SHP77 treated with DMSO at 0.1 percent for 48 hours (cell line): Measurements from ENCODE around the gene LGALS9B.
"Not testable (repeated sequence)": the region's sequence is repeated elsewhere in the genome, so short reads cannot be mapped to it uniquely, and the experiment has no call there.

Experiments
- DNase-seq: peaks from one replicate; lab custom pipeline; 2025; lab: John Stamatoyannopoulos, UW

Gene LGALS9B

GRCh38 chr17:20467447-20467846 is at the start of gene LGALS9B:
LGALS9B (minus strand) TSS chr17:20467539; CDS start chr17:20467470, 69 bp downstream.
- not testable (repeated sequence) for DNase-seq

DNA sequence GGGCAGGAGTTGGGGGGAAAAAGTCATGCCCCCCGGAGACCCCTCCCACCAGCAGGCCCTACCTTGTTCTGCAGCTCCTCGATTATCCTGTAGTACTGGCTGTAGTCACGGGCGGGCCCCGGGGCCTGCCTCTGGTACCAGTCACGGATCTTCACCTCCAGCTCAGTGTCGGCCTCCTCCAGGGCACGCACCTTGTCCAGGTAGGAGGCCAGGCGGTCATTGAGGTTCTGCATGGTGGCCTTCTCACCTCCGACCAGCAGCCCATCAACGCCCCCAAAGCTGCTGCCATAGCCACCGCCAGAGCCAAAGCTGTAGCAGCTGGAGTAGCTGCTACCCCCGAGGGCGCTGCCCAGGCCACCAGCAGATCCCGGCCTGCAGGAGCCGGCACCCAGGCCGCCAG is 49.6 kb upstream of the LGALS9B start:
- DNase-seq = not testable (repeated sequence)

- DNase-seq = not testable (repeated sequence)
Observed at GRCh38 chr17:20515099-20515498, 47.8 kb upstream of the LGALS9B start.

GRCh38 chr17:20513539-20513938 is 46.2 kb upstream of the LGALS9B start:
- DNase-seq = not testable (repeated sequence)

GRCh38 chr17:20512378-20512777 is 45.0 kb upstream of the LGALS9B start:
- not testable (repeated sequence) for DNase-seq

DNA sequence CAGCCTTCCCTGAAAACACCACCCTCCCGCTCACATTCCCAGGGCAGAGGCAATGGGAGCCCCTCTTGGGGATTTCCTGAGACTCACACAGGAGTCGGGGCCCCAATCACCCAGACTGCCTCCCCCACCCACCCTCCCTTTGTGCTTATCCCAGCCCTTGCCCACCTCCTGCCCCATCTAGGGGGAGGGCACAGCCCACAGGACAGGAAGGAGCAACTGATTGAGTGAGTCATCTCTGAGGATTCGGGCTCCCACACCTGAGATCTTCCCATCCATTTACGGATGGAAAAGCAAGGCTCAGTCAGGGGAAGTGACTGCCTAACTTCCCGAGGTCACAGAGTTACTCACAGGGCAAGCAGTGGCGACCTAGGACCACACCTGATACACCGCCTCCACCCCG is 44.4 kb upstream of the LGALS9B start:
- not testable (repeated sequence) for DNase-seq

- DNase-seq = not testable (repeated sequence)
Observed at GRCh38 chr17:20505333-20505732, 38.0 kb upstream of the LGALS9B start.

- DNase-seq = not testable (repeated sequence)
Observed at GRCh38 chr17:20504388-20505066, 37.2 kb upstream of the LGALS9B start.

DNA sequence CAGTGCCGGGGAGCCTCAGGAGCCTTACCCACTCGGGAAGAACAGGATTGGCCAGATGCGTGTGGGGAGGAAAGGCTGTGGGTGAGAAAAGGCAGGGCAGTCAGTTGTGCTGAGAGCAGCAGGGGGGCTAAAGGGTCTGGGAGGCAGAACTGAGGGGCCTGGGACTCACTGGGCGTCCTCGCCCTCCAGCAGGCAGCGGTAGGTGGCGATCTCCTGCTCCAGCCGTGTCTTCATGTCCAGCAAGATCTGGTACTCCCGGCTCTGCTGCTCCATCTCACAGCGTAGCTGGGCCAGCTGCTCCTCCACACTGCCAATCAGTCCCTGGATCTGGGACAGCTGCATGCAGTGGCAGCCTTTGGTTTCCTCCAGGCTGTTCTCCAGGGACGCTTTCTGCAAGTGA is 34.6 kb upstream of the LGALS9B start:
- not testable (repeated sequence) for DNase-seq

GRCh38 chr17:20500346-20500745 is 33.0 kb upstream of the LGALS9B start:
- not testable (repeated sequence) for DNase-seq

DNA sequence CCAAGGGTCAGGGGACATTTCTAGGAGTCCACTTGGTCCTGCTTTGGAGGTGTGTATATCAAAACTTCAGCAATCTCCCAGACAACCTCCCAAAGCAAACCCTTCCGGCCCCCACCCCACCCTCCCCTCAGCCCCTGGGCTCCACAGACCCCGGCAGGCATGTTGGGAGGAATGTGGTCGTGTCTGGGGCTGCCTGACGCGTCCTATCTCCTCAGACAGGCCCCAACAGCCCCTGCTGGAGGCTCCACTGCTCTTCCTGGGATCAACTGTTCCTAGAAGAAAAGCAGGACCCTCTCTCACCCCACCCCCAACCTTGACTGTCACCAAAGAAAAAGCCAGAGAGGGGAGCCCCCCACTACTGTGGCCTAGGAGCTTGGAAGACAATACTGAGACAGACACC is 28.1 kb upstream of the LGALS9B start:
- not testable (repeated sequence) for DNase-seq

GRCh38 chr17:20494735-20495134 is 27.4 kb upstream of the LGALS9B start:
- not testable (repeated sequence) for DNase-seq

DNA sequence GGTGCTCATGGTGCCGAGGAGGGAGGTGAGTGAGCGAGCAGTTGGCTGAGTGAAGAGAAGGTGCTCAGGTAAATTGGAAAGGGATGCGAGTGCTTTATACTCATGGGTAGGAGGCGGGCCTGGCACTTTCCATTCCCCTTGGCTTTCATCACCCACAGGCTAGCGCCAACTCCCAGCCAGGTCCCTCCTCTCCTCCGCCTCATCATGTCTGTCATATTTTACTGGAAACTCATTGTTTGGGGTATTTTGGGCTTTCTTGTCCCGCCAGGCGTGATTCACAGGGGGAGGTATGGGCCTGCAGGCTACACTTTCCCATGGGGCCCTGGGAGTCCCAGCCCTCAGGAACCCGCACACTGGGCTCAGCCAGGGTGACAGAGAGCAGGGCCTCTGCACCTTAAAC is 26.8 kb upstream of the LGALS9B start:
- DNase-seq = not testable (repeated sequence)

DNA sequence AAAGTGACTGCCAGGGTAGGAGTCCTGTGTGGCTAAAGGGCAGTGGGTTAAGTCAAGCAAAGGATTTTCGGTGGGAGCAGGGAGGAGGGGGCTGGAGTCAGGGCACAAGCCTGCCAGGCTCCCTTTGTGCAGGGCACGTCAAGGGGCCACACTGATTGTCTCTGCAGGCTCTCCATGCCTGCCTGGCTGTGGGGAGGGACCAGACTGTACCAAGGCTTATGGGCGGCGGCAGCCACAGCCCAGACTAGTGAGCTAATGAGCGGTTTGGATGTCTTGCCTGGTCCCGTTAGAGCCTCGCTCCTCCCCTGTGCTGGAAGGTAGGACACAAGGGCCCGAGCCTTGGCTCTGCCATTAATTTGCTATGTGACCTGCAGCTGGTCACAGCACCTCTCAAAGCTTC is 25.6 kb upstream of the LGALS9B start:
- not testable (repeated sequence) for DNase-seq

GRCh38 chr17:20492099-20492498 is 24.8 kb upstream of the LGALS9B start:
- DNase-seq = not testable (repeated sequence)

DNA sequence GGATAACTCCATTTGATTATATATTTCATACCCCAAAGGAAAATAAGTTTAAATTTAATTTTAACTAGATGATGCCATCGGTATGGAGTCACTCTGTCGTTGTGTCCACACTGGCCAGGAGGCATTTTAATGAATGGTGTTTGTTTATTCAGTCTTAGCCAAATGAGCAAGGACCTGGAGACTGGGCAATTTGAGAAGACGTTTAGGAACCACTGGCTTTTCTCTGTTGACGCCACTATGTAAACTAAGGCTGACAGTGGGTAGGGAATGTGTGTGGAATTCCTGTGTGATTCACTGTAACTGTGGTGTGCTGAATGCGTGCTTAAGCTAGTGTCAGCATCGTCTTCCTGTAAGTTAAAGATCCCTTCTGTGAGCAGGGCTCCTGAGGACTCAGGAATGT is 17.6 kb upstream of the LGALS9B start:
- DNase-seq = not testable (repeated sequence)

GRCh38 chr17:20479889-20480591 is 12.7 kb upstream of the LGALS9B start:
- DNase-seq = not testable (repeated sequence)

DNA sequence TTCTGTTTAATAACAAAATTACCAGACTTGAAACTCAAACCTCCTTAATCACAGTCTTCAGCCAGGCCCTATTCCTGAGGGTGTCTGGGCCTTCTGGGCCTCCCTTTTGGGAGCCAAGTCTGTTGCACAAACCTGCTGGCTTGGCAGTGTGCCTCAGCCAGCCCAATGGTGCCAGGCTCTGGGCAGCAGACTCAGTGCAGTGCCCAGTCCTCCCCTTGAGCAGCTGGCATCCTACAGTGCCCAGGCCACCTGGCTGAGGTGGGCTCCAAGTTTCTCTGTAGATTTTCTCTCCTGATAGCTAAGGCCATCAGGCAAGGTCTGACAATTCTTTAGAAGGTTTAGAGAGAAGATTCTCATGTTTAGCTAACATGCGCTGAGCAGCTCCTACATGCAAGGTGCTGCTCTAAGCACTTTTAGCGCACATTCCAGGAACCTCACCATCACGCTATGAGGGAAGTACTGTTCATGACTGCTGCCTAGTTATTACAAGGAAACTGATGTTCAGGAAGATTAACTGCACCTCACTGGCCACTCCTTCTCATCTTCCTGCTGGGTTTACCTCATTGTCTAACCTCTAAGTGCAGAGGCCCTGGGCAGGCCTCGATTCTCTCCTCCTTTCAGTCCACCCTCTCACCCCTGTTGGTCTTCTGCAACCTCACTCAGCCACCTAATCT is 10.2 kb upstream of the LGALS9B start:
- not testable (repeated sequence) for DNase-seq

- not testable (repeated sequence) for DNase-seq
Observed at GRCh38 chr17:20475137-20475831, 7.9 kb upstream of the LGALS9B start.

DNA sequence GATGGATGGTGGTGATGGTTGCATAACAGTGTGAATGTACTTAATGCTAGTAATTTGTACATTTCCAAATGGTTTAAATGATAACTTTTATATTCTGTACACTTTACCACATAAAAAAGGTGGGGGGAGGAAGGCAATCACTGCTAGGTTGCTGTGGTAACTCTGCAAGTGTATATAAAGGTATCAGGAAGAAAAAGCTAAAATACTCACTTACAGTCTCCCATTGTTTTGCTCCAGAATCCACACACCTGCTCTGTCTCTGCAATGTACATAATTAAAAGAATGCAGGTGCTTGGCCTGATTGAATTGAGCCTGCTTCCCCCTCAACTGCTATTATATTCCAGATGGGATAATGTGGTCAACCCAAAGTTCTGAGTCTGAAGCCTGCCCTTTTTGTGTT is 6.7 kb upstream of the LGALS9B start:
- not testable (repeated sequence) for DNase-seq

- DNase-seq = not testable (repeated sequence)
Observed at GRCh38 chr17:20469946-20470345, 2.6 kb upstream of the LGALS9B start.

- not testable (repeated sequence) for DNase-seq
Observed at GRCh38 chr17:20469107-20469506, 1.8 kb upstream of the LGALS9B start.
